Kidney (tissue), 14 donors: ENCODE results near the gene MTERF4. TPM values are rescaled to one million over a fixed set of nuclear protein-coding genes. Genes with fewer than 3 reads are reported as not detected.
A peak's percentile ranks its signal among the peaks of the same experiment; 100 is the strongest.

Experiments used
- DNase-seq, 5 donors: peaks; one replicate each; pipeline ENCODE4 v3.0.0-alpha.2; 2013 to 2020
- FAIRE-seq: peaks from 2 replicates; lab custom pipeline; 2012; peaks lifted over from hg19 to GRCh38; lab: Jason Lieb, UNC
- H3K27ac ChIP-seq, 2 donors: one replicate each; pipeline ENCODE4 v1.7.0; 2013; ENCODE audit warnings: low read depth in 2 of 2, low read length in 2 of 2, inconsistent platforms in 1 of 2
- H3K27me3 ChIP-seq: one replicate; pipeline ENCODE4 v1.7.1; 2013; ENCODE audit warnings: low read length, inconsistent platforms; ENCODE audit not compliant: control insufficient read depth, insufficient read depth
- H3K36me3 ChIP-seq, 3 donors: one replicate each; pipeline versions ENCODE4 v1.7.0 to v1.7.1; 2013; ENCODE audit warnings: low read length in 3 of 3, control low read depth in 1 of 3, inconsistent platforms in 1 of 3; ENCODE audit not compliant: insufficient read depth in 3 of 3, control insufficient read depth in 2 of 3
- H3K4me1 ChIP-seq, 3 donors: one replicate each; pipeline versions ENCODE4 v1.7.0 to v1.7.1; 2013; ENCODE audit warnings: low read length in 3 of 3, inconsistent platforms in 1 of 3, low read depth in 1 of 3; ENCODE audit not compliant: control insufficient read depth in 2 of 3, insufficient read depth in 2 of 3
- H3K4me3 ChIP-seq, 3 donors: one replicate each; pipeline versions ENCODE4 v1.7.0 to v1.8.1; 2013; ENCODE audit warnings: low read length in 3 of 3, control low read depth in 1 of 3, inconsistent platforms in 1 of 3
- H3K9ac ChIP-seq, 3 donors: one replicate each; pipeline versions ENCODE4 v1.7.0 to v1.7.1; 2013; ENCODE audit warnings: low read length in 3 of 3, control low read depth in 1 of 3, inconsistent platforms in 1 of 3
- H3K9me3 ChIP-seq, 3 donors: one replicate each; pipeline versions ENCODE4 v1.7.0 to v1.7.1; 2013; ENCODE audit warnings: low read length in 3 of 3, control low read depth in 1 of 3, inconsistent platforms in 1 of 3; ENCODE audit not compliant: control insufficient read depth in 2 of 3, insufficient read depth in 1 of 3
- CTCF ChIP-seq: IDR thresholded peaks from 3 replicates; pipeline ENCODE4 v1.5.1; 2012; ENCODE audit warnings: mild to moderate bottlenecking, moderate library complexity, borderline replicate concordance; ENCODE audit not compliant: insufficient read depth; ENCODE audit errors: extremely low read depth
- intact Hi-C: fragments of 100-400 bp; cut with DNase I; formaldehyde crosslinking; loops from one replicate; pipeline ENCODE4 v1.11.1; 2022
- polyA plus RNA-seq: library from polyadenylated mRNA; stranded (reverse); fragments of 350-450 nt; fragmentation: Illumina TruSeq; extraction: RNeasy Lipid Tissue Mini Kit (QIAGEN cat#74804); gene quantifications from one replicate; pipeline ENCODE4 v1.2.3, GENCODE V29; 2014; ENCODE audit warnings: low read depth, low replicate concordance; ENCODE audit not compliant: insufficient read depth
- total RNA-seq: library from RNA; stranded (reverse); fragmentation: NEBNext Ultra II Directional; extraction: Animal tissue kit (Norgen Biotek cat#: 25700); gene quantifications from one replicate; pipeline ENCODE4 v1.2.1, GENCODE V29; 2021
- donor health status: control.
- donor health status: control.
- donor health status: control.
- donor health status: control.
- donor health status: control.
- donor health status: DM: yes; HTN: yes; CAD: no.
- donor health status: Normal renal cell carcinoma (clear cell type).

MTERF4 gene
- total and polyA plus RNA-seq, 2 donors from 2014 or later: 24.3 to 41.5 TPM

DNA sequence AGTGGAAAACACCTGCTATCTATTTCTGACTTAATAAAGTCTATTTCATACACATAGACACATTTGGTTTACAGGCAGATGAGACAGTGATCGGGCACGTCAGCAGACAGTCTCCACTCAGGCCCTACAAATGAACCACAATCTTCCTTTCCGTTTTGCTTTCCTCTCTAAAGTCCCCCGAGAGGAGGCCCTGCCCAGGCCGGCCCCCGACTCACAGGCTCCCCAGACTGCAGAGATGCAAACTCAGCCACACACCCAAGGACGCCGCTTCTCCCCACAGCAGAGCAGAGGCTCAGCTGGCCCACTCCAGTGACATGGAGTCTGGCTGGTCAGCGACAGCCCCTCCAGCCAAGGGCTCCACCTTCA lies 9.3 kb upstream of the MTERF4 start:
- intact Hi-C loops: no loop called here
- Histone ChIP-seq H3K9me3 (no peaks in the 10 kb centered on the region), H3K27ac (no peak overlapping the region), H3K36me3 (peaks cover 0 to 3% (median 0%) of the 10 kb centered on the region in 3 donors), H3K9ac (no peak overlapping the region), H3K27me3 (no peaks in the 10 kb centered on the region), H3K4me3 (no peak overlapping the region), H3K4me1 (no peaks in the 10 kb centered on the region)
- no peak for TF ChIP-seq CTCF
- no peak for FAIRE-seq
- peak in 1 of 5 donors; percentile 33 for DNase-seq

- peaks cover 0 to 3% (median 0%) of the 10 kb centered on the region in 3 donors for H3K36me3 ChIP-seq
- intact Hi-C loops: no loop called here
- TF ChIP-seq CTCF: no peak
- peak in 1 of 5 donors; percentile 68 for DNase-seq
- no peaks in the 10 kb centered on the region for H3K4me1 ChIP-seq
- no peak overlapping the region for H3K4me3 ChIP-seq
- H3K27ac ChIP-seq: no peak overlapping the region
- no peaks in the 10 kb centered on the region for H3K27me3 ChIP-seq
- no peaks in the 10 kb centered on the region for H3K9me3 ChIP-seq
- FAIRE-seq: no peak
- H3K9ac ChIP-seq: no peak overlapping the region
Measured at GRCh38 chr2:241110607-241111439, 8.7 kb upstream of the MTERF4 start.

DNA sequence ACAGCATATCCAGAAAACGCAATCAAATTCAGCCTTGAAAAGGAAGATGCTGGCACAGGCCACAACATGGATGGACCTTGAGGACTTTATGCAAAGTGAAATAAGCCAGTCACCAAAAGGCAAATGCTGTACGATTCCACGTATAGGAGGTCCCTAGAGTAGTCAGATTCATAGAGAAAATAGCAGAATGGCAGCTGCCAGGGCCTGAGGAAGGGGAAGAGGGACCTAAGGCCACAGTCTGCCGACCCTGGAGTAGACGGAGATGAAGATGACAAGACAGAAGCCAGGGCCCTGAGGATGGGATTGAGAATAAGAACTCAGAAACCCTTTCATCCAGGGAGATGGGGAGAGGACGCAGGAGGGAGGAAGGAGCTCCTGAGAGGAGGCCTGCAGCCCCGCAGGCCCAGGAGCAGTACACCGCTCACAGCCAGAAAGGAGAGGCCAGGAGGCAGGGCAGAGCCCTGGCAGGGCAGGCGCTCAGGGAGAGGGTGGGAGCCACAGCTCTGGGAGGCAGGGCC lies 8.1 kb upstream of the MTERF4 start:
- H3K4me3 ChIP-seq: no peak overlapping the region
- H3K9ac ChIP-seq: no peak overlapping the region
- TF ChIP-seq CTCF: no peak
- DNase-seq (no peak), FAIRE-seq (no peak)
- no peaks in the 10 kb centered on the region for H3K27me3 ChIP-seq
- H3K9me3 ChIP-seq: no peaks in the 10 kb centered on the region
- H3K36me3 ChIP-seq: peaks cover 0 to 3% (median 0%) of the 10 kb centered on the region in 3 donors
- intact Hi-C loops: no loop called here
- H3K4me1 ChIP-seq: no peaks in the 10 kb centered on the region
- no peak overlapping the region for H3K27ac ChIP-seq
